ENCODE results near the gene C2CD4A.

The C2CD4A gene

DNA sequence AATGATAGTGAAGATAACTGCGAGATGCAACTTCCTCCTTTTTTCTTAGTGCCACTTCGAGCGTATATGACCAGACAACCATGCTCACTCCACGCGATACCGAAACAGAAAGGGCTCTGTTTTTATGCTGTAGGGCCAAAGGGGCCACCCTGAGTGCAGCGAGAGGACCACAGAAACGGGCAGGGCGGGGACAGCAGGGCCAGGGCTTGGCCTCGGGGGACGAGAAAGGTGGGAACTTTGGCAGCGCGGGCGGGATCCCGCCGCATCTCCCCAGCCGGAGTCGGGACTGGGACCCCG is 7.0 kb upstream of the C2CD4A start:
- in situ Hi-C loops (cut with MboI; ENCODE audit: low sequenced_read_pairs), result no loop called here

DNA sequence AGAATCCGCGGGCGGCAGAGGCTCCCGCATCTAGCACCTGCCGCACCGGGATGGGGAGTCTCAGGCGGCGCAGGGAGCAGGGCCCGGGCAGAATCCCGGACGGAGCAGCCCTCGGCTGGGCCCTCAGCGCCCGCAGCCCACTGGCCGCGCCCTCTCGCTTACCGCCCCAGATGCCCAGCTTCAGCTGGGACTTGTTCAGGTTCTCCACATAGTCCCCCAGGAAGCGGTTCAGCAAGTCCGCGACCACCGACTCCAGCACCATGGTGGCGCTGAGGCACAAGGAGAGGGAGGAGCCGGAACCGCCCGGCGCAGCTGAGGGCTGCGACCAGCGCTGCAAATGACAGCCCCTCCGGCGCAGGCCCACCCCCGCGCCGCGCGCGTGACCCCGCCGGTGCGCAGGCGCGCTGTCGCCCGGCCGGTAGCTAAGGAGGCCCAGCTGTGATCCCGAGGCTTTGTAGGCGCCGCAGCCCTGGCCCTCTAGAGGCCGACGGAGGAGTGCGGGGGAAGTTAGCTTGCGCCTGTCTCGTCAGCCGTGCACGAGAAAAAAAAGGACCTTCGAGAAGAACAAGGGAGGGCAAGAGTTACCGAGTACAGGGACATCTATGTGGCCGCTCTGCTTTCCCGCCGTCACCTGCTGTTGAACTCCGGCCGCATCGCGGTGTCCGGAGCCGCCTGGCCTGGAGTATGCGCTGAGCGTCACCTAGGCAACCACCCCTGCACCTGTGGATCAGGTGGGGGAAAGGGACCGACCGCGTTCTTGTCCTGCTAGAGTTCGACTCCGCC is 6.5 kb upstream of the C2CD4A start, which contains the start of gene VPS13C:
VPS13C (minus strand) TSS at position 335 of the 783 bp plus-strand sequence; CDS start at position 262, 73 bp downstream.
- in situ Hi-C loops (cut with MboI; ENCODE audit: low sequenced_read_pairs), result no loop called here

DNA sequence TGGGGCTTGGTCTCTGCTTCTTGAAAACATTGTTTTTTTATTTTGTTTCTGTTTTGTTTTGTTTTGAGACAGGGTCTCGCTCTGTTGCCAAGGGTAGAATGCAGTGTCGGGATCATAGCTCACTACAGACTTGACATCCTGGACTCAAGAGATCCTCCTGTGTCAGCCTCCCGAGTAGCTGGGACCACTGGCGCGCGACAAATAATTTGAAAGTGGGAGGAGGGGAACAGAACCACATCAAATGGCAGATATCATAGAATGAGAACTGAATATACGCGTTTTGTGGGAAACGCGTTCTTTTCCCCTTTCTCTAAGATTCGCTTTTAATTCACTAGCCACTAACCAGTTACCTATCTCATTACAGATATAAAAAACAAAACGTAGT is 5.9 kb upstream of the C2CD4A start:
- in situ Hi-C loops (cut with MboI; ENCODE audit: low sequenced_read_pairs), result no loop called here

GRCh38 chr15:62063825-62064635 is 2.7 kb upstream of the C2CD4A start:
- in situ Hi-C loops (cut with MboI; ENCODE audit: low sequenced_read_pairs), result no loop called here

DNA sequence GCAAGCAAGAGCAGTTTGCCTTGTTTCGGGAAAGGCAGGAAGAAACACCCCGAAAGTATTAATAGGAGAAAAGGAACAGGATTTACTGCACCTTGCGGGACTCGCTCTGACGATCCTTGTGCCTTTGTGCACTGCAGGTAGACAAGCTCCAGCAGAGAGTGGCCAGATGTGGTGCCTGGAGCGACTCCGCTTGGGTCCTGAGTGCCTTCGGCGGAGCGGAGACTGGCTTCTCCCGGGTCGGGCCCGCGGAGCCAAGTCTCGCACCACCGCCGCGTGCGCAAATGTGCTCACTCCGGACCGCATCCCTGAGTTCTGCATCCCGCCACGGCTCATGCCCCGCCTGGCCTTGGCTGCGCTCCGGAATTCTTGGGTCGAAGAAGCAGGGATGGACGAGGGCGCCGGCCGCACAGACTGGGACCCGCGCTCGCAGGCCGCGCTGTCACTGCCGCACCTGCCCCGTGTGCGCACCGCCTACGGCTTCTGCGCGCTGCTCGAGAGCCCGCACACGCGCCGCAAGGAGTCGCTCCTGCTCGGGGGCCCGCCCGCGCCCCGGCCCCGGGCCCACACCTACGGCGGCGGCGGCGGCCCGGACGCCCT is 769 bp downstream of the C2CD4A start:
- in situ Hi-C loops (cut with MboI; ENCODE audit: low sequenced_read_pairs), result no loop called here

GRCh38 chr15:62068071-62068809 is 1.5 kb downstream of the C2CD4A start:
- in situ Hi-C loops (cut with MboI; ENCODE audit: low sequenced_read_pairs), result no loop called here

DNA sequence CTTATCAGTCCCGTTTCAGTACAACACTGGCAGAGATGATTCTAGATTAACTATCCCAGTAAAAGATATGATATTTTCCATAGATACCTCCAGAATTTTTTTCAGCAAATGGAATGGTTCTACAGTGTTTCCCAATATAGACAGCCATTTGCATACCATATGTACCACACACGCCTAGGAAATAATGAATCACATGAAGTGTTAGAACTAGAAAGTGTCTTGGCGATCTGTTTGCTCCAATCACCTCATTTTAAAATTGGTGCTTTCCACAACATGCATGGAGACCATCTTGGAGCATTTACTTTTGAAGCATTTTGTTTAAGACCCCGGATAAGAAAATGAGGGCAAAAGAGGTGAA is 2.0 kb downstream of the C2CD4A start:
- in situ Hi-C loops (cut with MboI; ENCODE audit: low sequenced_read_pairs), result no loop called here

- in situ Hi-C loops (cut with MboI; ENCODE audit: low sequenced_read_pairs), result no loop called here
Measured at GRCh38 chr15:62069551-62069950, 2.8 kb downstream of the C2CD4A start.

- in situ Hi-C loops (cut with MboI; ENCODE audit: low sequenced_read_pairs), result no loop called here
Measured at GRCh38 chr15:62071711-62072308, 5.0 kb downstream of the C2CD4A start.

GRCh38 chr15:62075595-62076277 is 9.0 kb downstream of the C2CD4A start:
- in situ Hi-C loops (cut with MboI; ENCODE audit: low sequenced_read_pairs), result no loop called here

DNA sequence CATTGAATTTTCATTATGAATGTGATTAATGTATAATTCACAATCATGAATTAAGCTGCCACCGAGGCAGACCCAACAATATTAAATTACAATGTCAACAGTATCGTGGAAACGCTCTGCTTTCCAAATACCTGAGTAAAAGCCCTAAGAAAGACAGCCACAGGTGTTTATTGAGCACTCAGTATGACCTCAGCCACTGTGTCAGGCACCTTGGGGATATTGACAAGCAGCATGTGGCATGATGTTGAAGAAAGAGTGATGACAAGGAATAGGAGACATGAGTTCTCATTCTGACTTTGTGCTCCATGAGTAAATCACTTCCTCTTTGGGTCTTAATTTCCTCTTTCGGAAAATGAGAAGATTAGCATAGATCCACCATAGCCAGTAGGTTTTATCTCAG is 12.8 kb downstream of the C2CD4A start:
- in situ Hi-C loops (cut with MboI; ENCODE audit: low sequenced_read_pairs), result no loop called here

- in situ Hi-C loops (cut with MboI; ENCODE audit: low sequenced_read_pairs), result no loop called here
Measured at GRCh38 chr15:62083194-62084154, 16.7 kb downstream of the C2CD4A start.

- in situ Hi-C loops (cut with MboI; ENCODE audit: low sequenced_read_pairs), result no loop called here
Measured at GRCh38 chr15:62085740-62086139, 19.0 kb downstream of the C2CD4A start.

GRCh38 chr15:62087671-62088352 is 21.0 kb downstream of the C2CD4A start:
- in situ Hi-C loops (cut with MboI; ENCODE audit: low sequenced_read_pairs), result no loop called here

DNA sequence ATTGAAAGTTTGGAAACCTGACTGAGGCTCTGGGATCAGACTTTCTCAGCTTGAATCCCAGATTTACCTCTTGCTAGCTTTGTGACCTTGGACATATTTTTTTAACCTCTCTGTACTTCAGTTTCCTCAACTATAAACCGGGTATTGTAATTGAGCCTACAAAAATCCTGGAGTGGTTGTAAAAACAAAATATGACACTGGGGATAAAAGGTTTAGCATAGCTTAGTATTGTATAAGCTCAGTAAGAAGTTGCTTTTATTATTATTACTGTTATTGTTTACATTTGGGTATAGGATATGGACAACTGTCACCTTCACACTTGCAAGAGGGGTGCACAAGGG is 21.5 kb downstream of the C2CD4A start:
- in situ Hi-C loops (cut with MboI; ENCODE audit: low sequenced_read_pairs), result no loop called here

DNA sequence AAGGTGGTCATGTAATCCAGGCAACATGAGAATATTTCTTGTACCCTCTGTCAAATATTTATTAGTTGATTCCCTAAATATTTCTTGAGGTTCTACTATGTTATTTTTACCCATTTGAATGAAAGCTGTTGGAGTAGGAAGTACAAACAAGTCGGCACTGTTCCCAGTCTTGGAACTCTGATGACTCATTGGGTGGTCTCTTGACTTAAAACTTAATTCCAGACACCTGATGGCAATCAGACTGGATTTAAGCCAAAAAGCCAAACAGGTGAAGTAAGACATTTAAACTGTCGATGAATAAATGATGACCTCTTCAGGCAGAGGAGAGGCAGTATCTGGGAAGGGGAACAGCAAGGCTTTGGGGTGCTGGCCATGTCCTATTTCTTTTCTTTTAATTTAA is 22.8 kb downstream of the C2CD4A start:
- in situ Hi-C loops (cut with MboI; ENCODE audit: low sequenced_read_pairs), result no loop called here

DNA sequence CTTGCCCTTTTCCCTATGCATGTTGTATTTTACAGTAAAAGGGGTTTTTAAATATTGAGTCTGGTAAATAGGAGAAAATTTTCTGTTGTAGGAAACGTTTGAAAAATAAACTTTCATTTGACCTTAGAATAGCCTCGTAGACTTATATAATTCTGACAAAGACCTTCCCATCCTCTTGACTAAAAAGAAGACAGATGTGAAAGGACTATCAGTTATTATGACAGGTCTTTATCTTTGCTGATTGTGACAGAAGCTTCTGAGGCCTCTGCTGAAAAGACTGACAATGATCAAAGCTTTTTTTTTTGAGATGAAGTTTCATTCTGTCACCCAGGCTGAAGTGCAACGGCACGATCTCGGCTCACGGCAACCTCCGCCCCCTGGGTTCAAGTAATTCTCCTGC is 24.2 kb downstream of the C2CD4A start:
- in situ Hi-C loops (cut with MboI; ENCODE audit: low sequenced_read_pairs), result no loop called here

DNA sequence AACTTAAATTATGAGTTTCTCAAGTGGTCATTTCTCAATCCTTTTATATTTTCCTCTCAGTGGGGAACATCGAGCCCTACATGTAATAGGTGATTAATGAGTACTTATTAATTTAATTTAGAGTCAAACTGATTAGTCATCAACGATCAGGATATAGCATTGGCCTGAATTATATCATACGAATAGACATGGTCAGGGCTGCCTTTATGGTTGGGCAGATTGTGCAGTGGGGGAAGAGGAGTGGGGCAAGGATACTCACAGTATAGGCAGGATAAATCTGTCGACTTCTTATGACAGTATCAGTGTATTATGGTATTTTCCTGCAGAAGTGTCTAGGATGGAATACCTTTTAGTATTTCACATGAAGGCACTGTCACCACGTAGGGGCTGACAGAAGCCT is 27.0 kb downstream of the C2CD4A start:
- in situ Hi-C loops (cut with MboI; ENCODE audit: low sequenced_read_pairs), result no loop called here

DNA sequence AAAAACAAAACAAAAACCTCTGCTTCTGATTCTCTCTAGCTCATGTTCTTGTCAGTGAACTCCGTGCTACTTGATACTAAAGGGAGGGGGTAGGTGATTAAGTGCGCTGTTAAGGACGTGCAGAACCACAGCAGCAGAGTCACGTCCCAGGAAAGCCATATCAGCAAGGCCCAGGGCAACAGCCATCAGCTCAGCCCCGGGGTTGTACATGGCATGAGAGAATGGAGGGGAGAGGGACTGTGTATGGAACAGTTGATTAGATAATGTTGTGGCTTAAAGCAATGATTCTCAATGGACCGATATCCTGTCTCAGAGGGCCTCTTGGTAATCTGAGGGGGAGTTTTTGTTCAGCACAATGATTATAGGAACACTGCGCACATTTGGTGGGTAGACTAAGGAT is 27.6 kb downstream of the C2CD4A start:
- in situ Hi-C loops (cut with MboI; ENCODE audit: low sequenced_read_pairs), result no loop called here
